ENCODE measurements around the gene SGCD. TPM values are rescaled to one million over a fixed set of nuclear protein-coding genes. Genes with fewer than 3 reads are reported as not detected.

Gene SGCD
- total RNA-seq, 1 donor from 2014 or later = 7.5 TPM

- ATAC-seq = no peak
- TF ChIP-seq CTCF (IDR thresholded peaks at IDR 0.05) = no peak
- H3K4me3 ChIP-seq = no peak overlapping the region
- H3K27ac ChIP-seq = no peak overlapping the region
- DNase-seq = no peak
- intact Hi-C loops (cut with DNase I) = no loop called here
- no peaks in the 10 kb centered on the region for H3K36me3 ChIP-seq
- no peaks in the 10 kb centered on the region for H3K9me3 ChIP-seq
- no peaks in the 10 kb centered on the region for H3K4me1 ChIP-seq
- H3K27me3 ChIP-seq = no peaks in the 10 kb centered on the region
These were observed 132.9 kb downstream of the SGCD start for GRCh38 chr5:156459812-156460385.

GRCh38 chr5:156460471-156460870 lies 133.5 kb downstream of the SGCD start:
- H3K36me3 ChIP-seq = no peaks in the 10 kb centered on the region
- intact Hi-C loops (cut with DNase I) = no loop called here
- H3K27me3 ChIP-seq = no peaks in the 10 kb centered on the region
- no peak for ATAC-seq
- no peaks in the 10 kb centered on the region for H3K9me3 ChIP-seq
- H3K4me1 ChIP-seq = no peaks in the 10 kb centered on the region
- no peak for DNase-seq
- TF ChIP-seq CTCF (IDR thresholded peaks at IDR 0.05) = no peak
- H3K4me3 ChIP-seq = no peak overlapping the region
- H3K27ac ChIP-seq = no peak overlapping the region

GRCh38 chr5:156466871-156467270 lies 139.9 kb downstream of the SGCD start:
- DNase-seq (no peak), ATAC-seq (no peak)
- Histone ChIP-seq H3K4me1 (no peaks in the 10 kb centered on the region), H3K36me3 (no peaks in the 10 kb centered on the region), H3K9me3 (no peaks in the 10 kb centered on the region), H3K27ac (no peak overlapping the region), H3K27me3 (no peaks in the 10 kb centered on the region), H3K4me3 (no peak overlapping the region)
- TF ChIP-seq CTCF (IDR thresholded peaks at IDR 0.05) = no peak
- intact Hi-C loops (cut with DNase I) = no loop called here

DNA sequence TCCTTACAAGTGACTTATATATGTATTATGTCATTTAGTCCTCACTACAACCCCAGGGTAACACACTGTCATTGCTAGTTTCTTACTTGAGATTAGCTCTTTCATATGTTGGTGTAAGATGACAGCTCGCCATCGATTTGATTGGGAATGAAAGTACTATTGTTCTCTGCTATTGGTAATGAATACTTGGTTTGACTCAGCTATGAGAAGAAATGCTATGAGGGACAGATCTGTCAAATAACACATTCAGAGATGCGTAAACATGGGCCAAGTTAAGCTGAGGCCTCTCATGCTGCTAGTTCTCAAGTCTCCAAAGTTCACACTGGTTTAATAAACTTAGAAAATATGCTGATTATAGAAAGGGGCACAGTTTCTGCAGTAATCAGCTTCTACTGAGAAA lies 142.7 kb downstream of the SGCD start:
- intact Hi-C loops (cut with DNase I) = no loop called here
- no peak for DNase-seq

DNA sequence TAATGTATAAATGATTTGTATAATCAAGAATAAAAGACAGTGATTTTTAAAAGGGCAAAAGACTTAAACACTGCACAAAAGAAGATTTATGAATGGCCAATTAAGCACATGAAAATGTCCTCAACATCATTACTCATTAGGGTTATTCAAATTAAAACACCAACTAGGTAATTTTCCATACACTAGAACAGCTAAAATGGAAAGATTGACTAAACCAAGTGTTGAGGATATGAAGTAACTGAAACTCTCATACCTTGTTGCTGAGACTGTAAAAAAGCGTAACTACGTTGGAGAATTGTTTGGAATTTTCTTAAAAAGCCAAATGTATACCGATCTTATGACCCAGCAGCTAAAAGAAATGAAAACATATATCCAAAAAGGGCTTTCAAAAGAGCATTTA lies 144.9 kb downstream of the SGCD start:
- no peak for ATAC-seq
- H3K27ac ChIP-seq = no peak overlapping the region
- DNase-seq = no peak
- peaks cover 17% of the 10 kb centered on the region for H3K4me1 ChIP-seq
- TF ChIP-seq CTCF (IDR thresholded peaks at IDR 0.05) = no peak
- no peaks in the 10 kb centered on the region for H3K9me3 ChIP-seq
- H3K36me3 ChIP-seq = no peaks in the 10 kb centered on the region
- H3K27me3 ChIP-seq = no peaks in the 10 kb centered on the region
- H3K4me3 ChIP-seq = no peak overlapping the region
- intact Hi-C loops (cut with DNase I) = no loop called here

More for the DNA sequence above, 142.7 kb downstream of the SGCD start:
- Histone ChIP-seq H3K4me3 (no peak overlapping the region), H3K4me1 (peaks cover 11% of the 10 kb centered on the region), H3K36me3 (no peaks in the 10 kb centered on the region), H3K27me3 (no peaks in the 10 kb centered on the region), H3K27ac (no peak overlapping the region), H3K9me3 (no peaks in the 10 kb centered on the region)
- ATAC-seq = no peak
- no peak for TF ChIP-seq CTCF (IDR thresholded peaks at IDR 0.05)

Data from upper lobe of right lung (tissue), 1 donor.